ENCODE results near the gene GBP5. TPM values are rescaled to one million over a fixed set of nuclear protein-coding genes. Genes with fewer than 3 reads are reported as not detected.
"Not testable (repeated sequence)": the region's sequence is repeated elsewhere in the genome, so short reads cannot be mapped to it uniquely, and the experiment has no call there.

GBP5 gene
- total RNA-seq, 1 experiment from 2014 or later = not detected

DNA sequence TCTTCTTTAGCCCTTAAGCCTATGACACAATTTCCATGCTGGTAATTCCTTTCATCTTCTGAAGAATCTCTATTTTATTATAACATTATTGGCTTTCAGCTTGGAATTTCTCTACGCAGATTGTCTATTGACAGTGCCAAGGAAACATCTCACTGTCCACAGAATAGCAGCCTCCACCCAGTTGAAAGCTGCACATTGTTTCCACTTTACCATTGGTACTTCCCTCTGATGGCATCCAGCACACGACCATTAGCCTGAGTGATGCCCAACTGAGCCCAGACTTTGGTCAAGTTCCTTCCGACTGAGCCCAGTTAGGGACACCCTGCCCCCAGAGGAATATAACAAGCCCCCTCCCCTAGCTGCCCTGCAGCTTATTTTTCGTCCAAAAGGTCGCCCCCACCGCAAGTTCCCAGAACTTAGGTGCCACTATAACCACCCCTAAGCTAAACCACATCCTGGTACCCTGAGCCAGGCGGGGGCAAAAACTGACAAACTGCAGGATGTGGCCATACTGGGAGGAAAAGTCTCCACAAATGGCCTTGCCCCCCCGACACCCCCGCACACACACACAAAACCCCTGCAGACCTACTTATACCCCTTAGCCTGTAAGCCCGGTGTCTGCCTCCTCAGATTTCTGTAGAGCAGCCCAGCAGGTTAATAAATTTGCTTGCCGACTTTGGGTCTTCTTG lies 13.2 kb downstream of the GBP5 start:
- DNase-seq (ENCODE audit: low read depth, low spot score) = peak; percentile 51
- in situ Hi-C loops (cut with HindIII; ENCODE audit: low pct_unique_long_range_greater_than_20kb, low sequenced_read_pairs) = no loop called here

- DNase-seq (ENCODE audit: low read depth, low spot score) = no peak
- in situ Hi-C loops (cut with HindIII; ENCODE audit: low pct_unique_long_range_greater_than_20kb, low sequenced_read_pairs) = no loop called here
Observed at GRCh38 chr1:89257041-89257440, 15.6 kb downstream of the GBP5 start.

DNA sequence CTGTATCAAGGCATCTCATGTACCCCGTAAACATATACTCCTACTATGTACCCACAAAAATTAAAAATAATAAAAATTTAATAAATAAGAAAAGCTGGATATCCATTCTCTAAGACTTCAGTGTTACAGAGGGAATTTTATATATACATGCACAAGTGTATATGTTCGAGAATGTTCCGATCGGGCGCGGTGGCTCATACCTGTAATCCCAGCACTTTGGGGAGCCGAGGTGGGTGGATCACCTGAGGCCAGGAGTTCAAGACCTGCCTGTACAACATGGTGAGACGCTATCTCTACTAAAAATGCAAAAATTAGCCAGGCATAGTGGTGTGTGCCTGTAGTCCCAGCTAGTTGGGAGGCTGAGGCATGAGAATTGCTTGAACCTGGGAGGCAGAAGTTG lies 17.1 kb downstream of the GBP5 start:
- DNase-seq (ENCODE audit: low read depth, low spot score); in situ Hi-C loops (cut with HindIII; ENCODE audit: low pct_unique_long_range_greater_than_20kb, low sequenced_read_pairs): not testable (repeated sequence)

- peak; percentile 70 for DNase-seq (ENCODE audit: low read depth, low spot score)
- in situ Hi-C loops (cut with HindIII; ENCODE audit: low pct_unique_long_range_greater_than_20kb, low sequenced_read_pairs) = no loop called here
Observed at GRCh38 chr1:89254658-89255287, 17.9 kb downstream of the GBP5 start.

DNA sequence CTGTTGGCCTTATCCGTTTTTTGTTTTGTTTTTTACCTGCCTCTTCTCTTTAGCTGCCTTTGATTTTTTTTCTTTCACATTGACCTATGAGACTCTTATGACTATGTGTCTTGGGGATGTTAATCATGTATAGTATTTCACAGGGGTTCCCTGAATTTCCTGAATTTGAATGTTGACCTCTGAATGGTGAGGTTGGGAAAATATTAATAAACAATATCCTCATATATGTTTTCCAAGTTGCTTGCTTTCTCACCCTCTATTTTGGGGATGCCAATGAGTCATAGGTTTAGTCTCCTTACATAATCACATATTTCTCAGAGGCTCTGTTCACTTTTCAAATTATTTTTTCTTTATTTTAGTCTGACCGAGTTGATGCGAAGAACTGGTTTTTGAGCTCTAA lies 29.6 kb downstream of the GBP5 start:
- in situ Hi-C loops (cut with HindIII; ENCODE audit: low pct_unique_long_range_greater_than_20kb, low sequenced_read_pairs) = no loop called here
- no peak for DNase-seq (ENCODE audit: low read depth, low spot score)

Other genes starting within 250 kb of the GBP5 start
- gene GBP3, start 250.0 kb downstream of the GBP5 start, total RNA-seq (2014; rRNA removed; shearing (Covaris generic)) = 0.08 TPM in 2 replicates
- gene GBP1, start 207.7 kb downstream of the GBP5 start, total RNA-seq (2014; rRNA removed; shearing (Covaris generic)) = 0.29 and 0.83 TPM in 2 replicates
- 1.4 and 3.4 TPM in 2 replicates for gene GBP2, start 146.7 kb downstream of the GBP5 start, total RNA-seq (2014; rRNA removed; shearing (Covaris generic))
- not detected in 2 replicates for gene GBP7, start 96.9 kb downstream of the GBP5 start, total RNA-seq (2014; rRNA removed; shearing (Covaris generic))
- 0.03 TPM in 2 replicates for gene GBP4, start 73.9 kb downstream of the GBP5 start, total RNA-seq (2014; rRNA removed; shearing (Covaris generic))
- 0.08 and 0.18 TPM in 2 replicates for gene GBP6, start 91.2 kb upstream of the GBP5 start, total RNA-seq (2014; rRNA removed; shearing (Covaris generic))